Lung (tissue), 12 donors: ENCODE data around the gene LRRN4. TPM values are rescaled to one million over a fixed set of nuclear protein-coding genes. Genes with fewer than 3 reads are reported as not detected.

Source experiments
- ATAC-seq: fragments of 200-7000 bp; cut with Tn5 transposase; one replicate; pipeline ENCODE4 v1.9.1; 2020; ENCODE audit warnings: moderate number of reproducible peaks; ENCODE audit not compliant: insufficient read depth, low FRiP score
- DNase-seq, 3 donors: peaks; one replicate each; pipeline ENCODE4 v3.0.0-alpha.2; 2013 to 2017
- H3K27ac ChIP-seq, 2 donors: one replicate each; pipeline ENCODE4 v1.5.1; 2013; ENCODE audit warnings: mild to moderate bottlenecking in 2 of 2, moderate library complexity in 2 of 2, control low read depth in 1 of 2, inconsistent platforms in 1 of 2, low read depth in 1 of 2, low read length in 1 of 2
- H3K27me3 ChIP-seq, 3 donors: one replicate each; pipeline ENCODE4 v1.5.1; 2013; ENCODE audit warnings: low read length in 2 of 3; ENCODE audit not compliant: control insufficient read depth in 3 of 3, insufficient read depth in 3 of 3
- H3K36me3 ChIP-seq, 4 donors: one replicate each; pipeline ENCODE4 v1.5.1; 2013; ENCODE audit warnings: low read length in 4 of 4, mild to moderate bottlenecking in 1 of 4, moderate library complexity in 1 of 4; ENCODE audit not compliant: control insufficient read depth in 4 of 4, insufficient read depth in 4 of 4
- H3K4me1 ChIP-seq, 5 donors: one replicate each; pipeline ENCODE4 v1.5.1; 2013; ENCODE audit warnings: low read length in 5 of 5, mild to moderate bottlenecking in 2 of 5, moderate library complexity in 1 of 5; ENCODE audit not compliant: control insufficient read depth in 5 of 5, insufficient read depth in 5 of 5
- H3K4me3 ChIP-seq: one replicate; pipeline ENCODE4 v1.5.1; 2013; ENCODE audit warnings: mild to moderate bottlenecking, control low read depth, moderate library complexity
- H3K9ac ChIP-seq, 2 donors: one replicate each; pipeline ENCODE4 v1.5.1; 2013; ENCODE audit warnings: low read length in 2 of 2, control low read depth in 1 of 2; ENCODE audit not compliant: insufficient read depth in 1 of 2
- H3K9me3 ChIP-seq, 4 donors: one replicate each; pipeline ENCODE4 v1.5.1; 2013; ENCODE audit warnings: low read length in 3 of 4, mild to moderate bottlenecking in 1 of 4, moderate library complexity in 1 of 4; ENCODE audit not compliant: control insufficient read depth in 4 of 4, insufficient read depth in 3 of 4
- WGBS, 2 donors: extraction: QIAGEN DNeasy Blood & Tissue Kit; methylation state at CpG; one replicate each; pipeline ENCODE4 v1.1.7; 2013; 5-methylcytosine and 5-hydroxymethylcytosine counted together
- polyA plus RNA-seq, 2 donors: library from polyadenylated mRNA; stranded (reverse); fragments of 200-250 nt; gene quantifications; one replicate each; pipeline ENCODE4 v1.2.1, GENCODE V29; 2013
- total RNA-seq, 2 donors: library from RNA; depleted of rRNA in 1 of 2; stranded (reverse); fragments of >200 nt in 1 of 2; gene quantifications; one replicate each; pipeline ENCODE4 v1.2.1, GENCODE V29; 2014 to 2021
- TF ChIP-seq, protein P1 (sequence below): IDR thresholded peaks from 2 replicates; pipeline ENCODE4 v1.5.1; 2012; ENCODE audit warnings: mild to moderate bottlenecking; ENCODE audit errors: control extremely low read depth, extremely low read depth
- donor health status: control.
- donor health status: control.
- donor health status: Bipolar disorder and iron deficiency.
- donor health status: healthy.
- donor health status: DM: yes; HTN: yes; CAD: no.

Gene LRRN4
- total and polyA plus RNA-seq, 4 donors = 9.8 to 62.3 (median 23.5) TPM

- Histone ChIP-seq H3K9ac (no peak overlapping the region), H3K4me1 (peaks cover 0 to under 1% (median 0%) of the 10 kb centered on the region in 5 donors), H3K27ac (no peak overlapping the region), H3K9me3 (peaks cover 0 to 4% (median 0%) of the 10 kb centered on the region in 4 donors), H3K27me3 (no peaks in the 10 kb centered on the region), H3K4me3 (no peak overlapping the region), H3K36me3 (peaks cover 10 to 29% (median 13%) of the 10 kb centered on the region in 4 donors)
- ATAC-seq = no peak
- TF ChIP-seq, protein P1, sequence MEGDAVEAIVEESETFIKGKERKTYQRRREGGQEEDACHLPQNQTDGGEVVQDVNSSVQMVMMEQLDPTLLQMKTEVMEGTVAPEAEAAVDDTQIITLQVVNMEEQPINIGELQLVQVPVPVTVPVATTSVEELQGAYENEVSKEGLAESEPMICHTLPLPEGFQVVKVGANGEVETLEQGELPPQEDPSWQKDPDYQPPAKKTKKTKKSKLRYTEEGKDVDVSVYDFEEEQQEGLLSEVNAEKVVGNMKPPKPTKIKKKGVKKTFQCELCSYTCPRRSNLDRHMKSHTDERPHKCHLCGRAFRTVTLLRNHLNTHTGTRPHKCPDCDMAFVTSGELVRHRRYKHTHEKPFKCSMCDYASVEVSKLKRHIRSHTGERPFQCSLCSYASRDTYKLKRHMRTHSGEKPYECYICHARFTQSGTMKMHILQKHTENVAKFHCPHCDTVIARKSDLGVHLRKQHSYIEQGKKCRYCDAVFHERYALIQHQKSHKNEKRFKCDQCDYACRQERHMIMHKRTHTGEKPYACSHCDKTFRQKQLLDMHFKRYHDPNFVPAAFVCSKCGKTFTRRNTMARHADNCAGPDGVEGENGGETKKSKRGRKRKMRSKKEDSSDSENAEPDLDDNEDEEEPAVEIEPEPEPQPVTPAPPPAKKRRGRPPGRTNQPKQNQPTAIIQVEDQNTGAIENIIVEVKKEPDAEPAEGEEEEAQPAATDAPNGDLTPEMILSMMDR = no peak
- no peak for DNase-seq
- WGBS, 2 donors = 92% methylated on average over 66 to 67 of the region's 67 CpGs
Observed at GRCh38 chr20:6040958-6041807, 12.7 kb downstream of the LRRN4 start.

DNA sequence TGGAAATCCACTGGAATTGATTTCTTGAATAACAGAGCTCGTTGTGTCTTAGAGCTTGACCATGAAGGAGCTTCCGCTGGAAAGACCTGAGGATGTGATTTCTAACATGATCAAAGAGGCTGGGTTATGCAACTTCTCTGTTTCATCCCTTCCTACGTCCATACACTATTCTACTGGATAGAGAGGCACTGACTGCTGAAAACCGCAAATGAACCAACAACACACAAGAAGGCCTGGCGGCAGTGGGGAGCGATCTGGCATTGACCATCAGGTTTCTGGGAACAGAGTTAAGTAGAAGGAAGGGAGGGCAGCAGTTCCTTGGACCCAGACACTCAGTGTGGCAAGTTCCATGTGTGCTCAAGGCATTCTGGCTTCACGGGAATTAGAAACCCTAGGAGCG, 13.3 kb downstream of the LRRN4 start:
- TF ChIP-seq, protein P1 = no peak
- peaks cover 0 to 4% (median 0%) of the 10 kb centered on the region in 5 donors for H3K4me1 ChIP-seq
- ATAC-seq = no peak
- DNase-seq = no peak
- H3K4me3 ChIP-seq = no peak overlapping the region
- H3K9ac ChIP-seq = no peak overlapping the region
- H3K27ac ChIP-seq = no peak overlapping the region
- H3K27me3 ChIP-seq = no peaks in the 10 kb centered on the region
- peaks cover 10 to 29% (median 15%) of the 10 kb centered on the region in 4 donors for H3K36me3 ChIP-seq
- 86 to 91% methylated on average over 8 of the region's 8 CpGs for WGBS, 2 donors
- H3K9me3 ChIP-seq = peaks cover 0 to 4% (median 0%) of the 10 kb centered on the region in 4 donors

DNA sequence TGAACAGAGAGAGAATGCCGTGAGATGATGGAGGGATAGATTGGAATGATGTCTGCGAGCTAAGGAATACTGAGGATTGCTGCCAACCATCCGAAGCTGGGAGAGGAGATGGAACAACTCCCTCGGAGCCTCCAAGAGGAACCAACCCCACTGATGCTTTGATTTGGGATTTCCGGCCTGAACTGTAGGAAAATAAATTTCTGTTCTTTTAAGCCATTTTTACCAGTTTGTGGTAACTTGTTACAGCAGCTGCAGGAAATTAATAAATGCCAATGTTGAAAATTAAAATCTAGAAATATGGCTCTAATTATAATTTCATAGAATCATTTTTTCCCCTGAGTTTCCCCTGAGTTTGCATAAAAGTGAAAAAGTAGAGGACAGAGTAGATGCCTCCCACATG, 14.1 kb downstream of the LRRN4 start:
- peaks cover 0 to 6% (median 0%) of the 10 kb centered on the region in 5 donors for H3K4me1 ChIP-seq
- H3K4me3 ChIP-seq = no peak overlapping the region
- H3K27me3 ChIP-seq = no peaks in the 10 kb centered on the region
- WGBS, 2 donors = 84 to 95% methylated on average over 5 of the region's 5 CpGs
- no peak overlapping the region for H3K27ac ChIP-seq
- H3K9me3 ChIP-seq = peaks cover 0 to 4% (median 0%) of the 10 kb centered on the region in 4 donors
- H3K9ac ChIP-seq = no peak overlapping the region
- DNase-seq (no peak), ATAC-seq (no peak)
- peaks cover 11 to 31% (median 15%) of the 10 kb centered on the region in 4 donors for H3K36me3 ChIP-seq
- TF ChIP-seq, protein P1 = no peak
